Measurements from ENCODE around the gene PLA2G7. TPM values are rescaled to one million over a fixed set of nuclear protein-coding genes. Genes with fewer than 3 reads are reported as not detected.

Gene PLA2G7
- total and polyA plus RNA-seq, 10 of the 15 experiments (the other 5 are each of a cell fraction or from before 2014, with no cell fraction given), result not detected

DNA sequence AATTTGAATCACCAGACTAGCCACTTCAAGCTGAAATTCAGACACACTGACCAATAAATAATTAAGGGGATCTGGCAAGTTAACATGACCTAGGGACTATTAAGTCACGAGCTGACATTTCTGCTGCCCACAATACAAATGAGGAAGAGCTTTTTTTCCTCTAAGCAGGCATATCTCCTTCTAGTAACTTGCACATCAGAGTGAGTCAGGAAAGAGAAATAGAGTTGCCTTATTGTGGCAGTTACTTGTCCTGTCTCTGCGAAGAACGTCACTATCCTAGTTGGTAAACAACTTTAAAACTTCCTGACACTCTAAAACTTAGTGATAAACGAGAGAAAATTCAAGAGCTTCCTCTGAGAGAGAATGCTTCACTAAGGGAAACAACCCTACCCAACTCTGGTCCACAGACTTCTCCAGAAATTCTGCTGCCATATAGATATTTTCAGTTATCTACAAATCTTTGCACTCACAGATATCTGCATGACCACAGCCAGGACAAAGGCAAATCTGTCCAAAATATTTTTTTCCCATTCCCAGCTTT is 4.2 kb downstream of the PLA2G7 start:
- Histone ChIP-seq H3K4me2 (ENCODE audit: control insufficient read depth, insufficient read depth) (no peak overlapping the region), H3K4me3 (no peak overlapping the region), H3K9ac (ENCODE audit: control insufficient read depth, insufficient read depth, low read length) (no peak overlapping the region), H3K9me3 (replicated peaks; ENCODE audit: control insufficient read depth, insufficient read depth, low read length) (no peaks in the 10 kb centered on the region), H3K79me2 (ENCODE audit: control insufficient read depth, insufficient read depth, low read length) (no peaks in the 10 kb centered on the region), H4K20me1 (ENCODE audit: control insufficient read depth, insufficient read depth) (no peaks in the 10 kb centered on the region; the same call in 1 of the 2 replicates), H3K27me3 (replicated peaks in 1 of 2; ENCODE audit: control insufficient read depth in 2 of 2, insufficient read depth in 2 of 2, low read length in 1 of 2) (peaks cover 3 to 4% of the 10 kb centered on the region in 2 experiments; a peak in 3 of 4 replicates), H3K27ac (ENCODE audit: control insufficient read depth, insufficient read depth) (no peak overlapping the region), H2AFZ (ENCODE audit: control insufficient read depth, low read depth, low read length) (no peak overlapping the region), H3K4me1 (ENCODE audit: control insufficient read depth, insufficient read depth, low read length) (no peaks in the 10 kb centered on the region), H3K36me3 (ENCODE audit: control insufficient read depth in 2 of 2, insufficient read depth in 2 of 2, low read length in 1 of 2) (no peaks in the 10 kb centered on the region)
- no peak for FAIRE-seq
- SMC1A ChIA-PET (ENCODE audit: uncharacterized antibody, unreplicated experiment), result no interaction called here
- no peak for DNase-seq (ENCODE audit: low read depth, low spot score)
- POLR2A ChIA-PET, result no interaction called here
- RAD21 ChIA-PET (ENCODE audit: unreplicated experiment), result interaction anchor here (0.6 kb wide), 1 partner anchor 305 kb away, joined by 3 read pairs; no protein-coding TSS in a partner anchor
- CTCF ChIA-PET, result no interaction called here
- in situ Hi-C loops (cut with MboI), result no loop called here
- WGBS (ENCODE audit: insufficient coverage, insufficient replicate concordance, low lambda C conversion rate, missing lambda C conversion rate), result 0% methylated on average over 4 of the region's 4 CpGs
- ATAC-seq, result no peak
- intact Hi-C loops (cut with micrococcal nuclease; ENCODE audit: unreplicated experiment), result no loop called here
- BruUV-seq (replicated peaks), result no TSS peak
- TF ChIP-seq, protein P1, sequence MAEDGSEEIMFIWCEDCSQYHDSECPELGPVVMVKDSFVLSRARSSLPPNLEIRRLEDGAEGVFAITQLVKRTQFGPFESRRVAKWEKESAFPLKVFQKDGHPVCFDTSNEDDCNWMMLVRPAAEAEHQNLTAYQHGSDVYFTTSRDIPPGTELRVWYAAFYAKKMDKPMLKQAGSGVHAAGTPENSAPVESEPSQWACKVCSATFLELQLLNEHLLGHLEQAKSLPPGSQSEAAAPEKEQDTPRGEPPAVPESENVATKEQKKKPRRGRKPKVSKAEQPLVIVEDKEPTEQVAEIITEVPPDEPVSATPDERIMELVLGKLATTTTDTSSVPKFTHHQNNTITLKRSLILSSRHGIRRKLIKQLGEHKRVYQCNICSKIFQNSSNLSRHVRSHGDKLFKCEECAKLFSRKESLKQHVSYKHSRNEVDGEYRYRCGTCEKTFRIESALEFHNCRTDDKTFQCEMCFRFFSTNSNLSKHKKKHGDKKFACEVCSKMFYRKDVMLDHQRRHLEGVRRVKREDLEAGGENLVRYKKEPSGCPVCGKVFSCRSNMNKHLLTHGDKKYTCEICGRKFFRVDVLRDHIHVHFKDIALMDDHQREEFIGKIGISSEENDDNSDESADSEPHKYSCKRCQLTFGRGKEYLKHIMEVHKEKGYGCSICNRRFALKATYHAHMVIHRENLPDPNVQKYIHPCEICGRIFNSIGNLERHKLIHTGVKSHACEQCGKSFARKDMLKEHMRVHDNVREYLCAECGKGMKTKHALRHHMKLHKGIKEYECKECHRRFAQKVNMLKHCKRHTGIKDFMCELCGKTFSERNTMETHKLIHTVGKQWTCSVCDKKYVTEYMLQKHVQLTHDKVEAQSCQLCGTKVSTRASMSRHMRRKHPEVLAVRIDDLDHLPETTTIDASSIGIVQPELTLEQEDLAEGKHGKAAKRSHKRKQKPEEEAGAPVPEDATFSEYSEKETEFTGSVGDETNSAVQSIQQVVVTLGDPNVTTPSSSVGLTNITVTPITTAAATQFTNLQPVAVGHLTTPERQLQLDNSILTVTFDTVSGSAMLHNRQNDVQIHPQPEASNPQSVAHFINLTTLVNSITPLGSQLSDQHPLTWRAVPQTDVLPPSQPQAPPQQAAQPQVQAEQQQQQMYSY (CRISPR knock-in tag; IDR thresholded peaks at IDR 0.05), result no peak
- no peak for TF ChIP-seq SIX5 (IDR thresholded peaks at IDR 0.05; ENCODE audit: low read depth, low read length, severe bottlenecking)
- TF ChIP-seq CBFB (IDR thresholded peaks at IDR 0.05; ENCODE audit: low read depth), result no peak
- TF ChIP-seq STAT3 (IDR thresholded peaks at IDR 0.05; ENCODE audit: low read depth, low read length), result no peak
- no peak for TF ChIP-seq ZNF622 (IDR thresholded peaks at IDR 0.05)
- TF ChIP-seq NFYA (IDR thresholded peaks at IDR 0.05; ENCODE audit: borderline replicate concordance, low read depth, low read length), result no peak
- TF ChIP-seq, protein P2, sequence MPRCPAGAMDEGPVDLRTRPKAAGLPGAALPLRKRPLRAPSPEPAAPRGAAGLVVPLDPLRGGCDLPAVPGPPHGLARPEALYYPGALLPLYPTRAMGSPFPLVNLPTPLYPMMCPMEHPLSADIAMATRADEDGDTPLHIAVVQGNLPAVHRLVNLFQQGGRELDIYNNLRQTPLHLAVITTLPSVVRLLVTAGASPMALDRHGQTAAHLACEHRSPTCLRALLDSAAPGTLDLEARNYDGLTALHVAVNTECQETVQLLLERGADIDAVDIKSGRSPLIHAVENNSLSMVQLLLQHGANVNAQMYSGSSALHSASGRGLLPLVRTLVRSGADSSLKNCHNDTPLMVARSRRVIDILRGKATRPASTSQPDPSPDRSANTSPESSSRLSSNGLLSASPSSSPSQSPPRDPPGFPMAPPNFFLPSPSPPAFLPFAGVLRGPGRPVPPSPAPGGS (IDR thresholded peaks at IDR 0.05; ENCODE audit: borderline replicate concordance, insufficient read depth, low read depth, low read length, poor library complexity, severe bottlenecking), result no peak
- no peak for TF ChIP-seq ZNF384 (IDR thresholded peaks at IDR 0.05; ENCODE audit: borderline replicate concordance, low read depth, low read length)
- TF ChIP-seq, protein P3, sequence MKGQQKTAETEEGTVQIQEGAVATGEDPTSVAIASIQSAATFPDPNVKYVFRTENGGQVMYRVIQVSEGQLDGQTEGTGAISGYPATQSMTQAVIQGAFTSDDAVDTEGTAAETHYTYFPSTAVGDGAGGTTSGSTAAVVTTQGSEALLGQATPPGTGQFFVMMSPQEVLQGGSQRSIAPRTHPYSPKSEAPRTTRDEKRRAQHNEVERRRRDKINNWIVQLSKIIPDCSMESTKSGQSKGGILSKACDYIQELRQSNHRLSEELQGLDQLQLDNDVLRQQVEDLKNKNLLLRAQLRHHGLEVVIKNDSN (IDR thresholded peaks at IDR 0.05; ENCODE audit: borderline replicate concordance, extremely low read length, insufficient read depth, low read depth, low read length), result no peak
- no peak for TF ChIP-seq DPF2 (IDR thresholded peaks at IDR 0.05)
- TF ChIP-seq, protein P4, sequence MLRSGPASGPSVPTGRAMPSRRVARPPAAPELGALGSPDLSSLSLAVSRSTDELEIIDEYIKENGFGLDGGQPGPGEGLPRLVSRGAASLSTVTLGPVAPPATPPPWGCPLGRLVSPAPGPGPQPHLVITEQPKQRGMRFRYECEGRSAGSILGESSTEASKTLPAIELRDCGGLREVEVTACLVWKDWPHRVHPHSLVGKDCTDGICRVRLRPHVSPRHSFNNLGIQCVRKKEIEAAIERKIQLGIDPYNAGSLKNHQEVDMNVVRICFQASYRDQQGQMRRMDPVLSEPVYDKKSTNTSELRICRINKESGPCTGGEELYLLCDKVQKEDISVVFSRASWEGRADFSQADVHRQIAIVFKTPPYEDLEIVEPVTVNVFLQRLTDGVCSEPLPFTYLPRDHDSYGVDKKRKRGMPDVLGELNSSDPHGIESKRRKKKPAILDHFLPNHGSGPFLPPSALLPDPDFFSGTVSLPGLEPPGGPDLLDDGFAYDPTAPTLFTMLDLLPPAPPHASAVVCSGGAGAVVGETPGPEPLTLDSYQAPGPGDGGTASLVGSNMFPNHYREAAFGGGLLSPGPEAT (IDR thresholded peaks at IDR 0.05; ENCODE audit: low read depth), result no peak
- TF ChIP-seq TCF7 (IDR thresholded peaks at IDR 0.05; ENCODE audit: borderline replicate concordance), result no peak
- TF ChIP-seq WRNIP1 (IDR thresholded peaks at IDR 0.05; ENCODE audit: borderline replicate concordance, low read depth, low read length), result no peak
- no peak for TF ChIP-seq RFX5 (IDR thresholded peaks at IDR 0.05; ENCODE audit: low read depth, low read length)
- no peak for TF ChIP-seq SMC3 (IDR thresholded peaks at IDR 0.05; ENCODE audit: borderline replicate concordance, low read length)

All from GM12878 (cell line).